Measurements from ENCODE around the gene RBX1. TPM values are rescaled to one million over a fixed set of nuclear protein-coding genes. Genes with fewer than 3 reads are reported as not detected.
A peak's percentile ranks its signal among the peaks of the same experiment; 100 is the strongest.

RBX1 gene
- total RNA-seq, 4 donors from 2014 or later = 21.6 to 52.4 (median 38.8) TPM

- H3K36me3 ChIP-seq = no peaks in the 10 kb centered on the region
- peak overlapping the region; percentile 73 to 90 for H3K4me3 ChIP-seq
Measured at GRCh38 chr22:41022470-41023298, 71.5 kb downstream of the RBX1 start.

More at GRCh38 chr22:41022470-41023298, 71.5 kb downstream of the RBX1 start:
- 12 to 36% methylated on average over 4 to 10 of the region's 46 CpGs for WGBS, 2 donors (ENCODE audit: low coverage in 1 of 2)
- Histone ChIP-seq H3K9me3 (no peaks in the 10 kb centered on the region), H3K27ac (peak overlapping the region; percentile 93 to 100 (median 97)), H3K4me1 (peaks cover 2 to 27% (median 5%) of the 10 kb centered on the region in 3 donors), H3K27me3 (no peaks in the 10 kb centered on the region)
- TF ChIP-seq EP300 (IDR thresholded peaks at IDR 0.05) (no peak), POLR2AphosphoS5 (IDR thresholded peaks at IDR 0.05) (peak; percentile 97), POLR2A (IDR thresholded peaks at IDR 0.05) (peak; percentile 85 to 88), CTCF (IDR thresholded peaks at IDR 0.05) (peak in 2 of 4 experiments; percentile 17 to 30)
- ATAC-seq = peak; percentile 94

Small RNAs within 50 kb of the gene (small RNA-seq; reads per million reads assigned to genes)
- 0 reads per million in 4 donors for gene RF00017
- 0 reads per million in 4 donors for gene RNU6-379P

Other genes starting within 250 kb of the RBX1 start
- 10 to 100 TPM in 2 of 4 donors, 1 to 10 TPM in 2; 5.7 to 17.0 (median 12.2) TPM for gene SLC25A17, start 132.0 kb upstream of the RBX1 start, total RNA-seq
- 100 to 1,000 TPM; 179 to 239 (median 211) TPM for gene ST13, start 94.7 kb upstream of the RBX1 start, total RNA-seq
- 10 to 100 TPM in 2 of 4 donors, 1 to 10 TPM in 2; 5.9 to 13.3 (median 10.4) TPM for gene XPNPEP3, start 94.2 kb upstream of the RBX1 start, total RNA-seq
- not detected for gene DNAJB7, start 89.3 kb upstream of the RBX1 start, total RNA-seq
- gene EP300, start 141.2 kb downstream of the RBX1 start, total RNA-seq = 100 to 1,000 TPM in 1 of 4 donors, 10 to 100 TPM in 3; 57.8 to 107 (median 79.2) TPM

Measured in gastroesophageal sphincter (tissue), 4 donors.